Mucosa of descending colon (tissue), 3 donors: ENCODE results near the gene CUEDC2. TPM values are rescaled to one million over a fixed set of nuclear protein-coding genes. Genes with fewer than 3 reads are reported as not detected.

Experiments used
- ATAC-seq: fragments of 200-7000 bp; cut with Tn5 transposase; one replicate; pipeline ENCODE4 v1.9.1; 2020; ENCODE audit warnings: mild to moderate bottlenecking, moderate library complexity
- DNase-seq, 3 donors: peaks; one replicate each; pipeline ENCODE4 v3.0.0-alpha.2; 2020
- H3K36me3 ChIP-seq: fragments of 200-600 bp; one replicate; pipeline ENCODE4 v1.8.0; 2021; ENCODE audit warnings: low read depth, mild to moderate bottlenecking
- H3K4me1 ChIP-seq: fragments of 200-600 bp; one replicate; pipeline ENCODE4 v1.8.0; 2021; ENCODE audit warnings: low read depth, mild to moderate bottlenecking
- H3K4me3 ChIP-seq: fragments of 200-600 bp; one replicate; pipeline ENCODE4 v1.8.0; 2021; ENCODE audit warnings: mild to moderate bottlenecking
- H3K9me3 ChIP-seq: fragments of 200-600 bp; one replicate; pipeline ENCODE4 v1.8.0; 2021; ENCODE audit warnings: mild to moderate bottlenecking
- intact Hi-C, 2 donors: fragments of 100-400 bp; cut with DNase I in 1 of 2; cut with micrococcal nuclease in 1 of 2; formaldehyde crosslinking; loops; one replicate each; pipeline versions ENCODE4 v1.11.0 to v1.11.1; 2022; cut with DNase I, micrococcal nuclease
- total RNA-seq, 3 donors: library from RNA; stranded (reverse); fragmentation: NEBNext Ultra II Directional in 2 of 3; extraction: Animal tissue kit (Norgen Biotek cat#: 25700) in 2 of 3; gene quantifications; one replicate each; pipeline versions ENCODE4 v1.2.1 to v1.2.4, GENCODE V29; 2021 to 2023
- TF ChIP-seq, protein P1 (sequence below): fragments of 200-600 bp; IDR thresholded peaks from one replicate; pipeline ENCODE4 v1.8.0; 2022; ENCODE audit warnings: antibody characterized with exemption, mild to moderate bottlenecking
- donor health status: DM: no; HTN: no; CAD: no; lungs with moderate emphysema.
- donor health status: DM: no; HTN: no; CAD: no.
- donor health status: DM: no; HTN: yes; CAD: no.

CUEDC2 gene
- total RNA-seq, 3 donors from 2014 or later: 26.6 to 51.9 (median 29.2) TPM

DNA sequence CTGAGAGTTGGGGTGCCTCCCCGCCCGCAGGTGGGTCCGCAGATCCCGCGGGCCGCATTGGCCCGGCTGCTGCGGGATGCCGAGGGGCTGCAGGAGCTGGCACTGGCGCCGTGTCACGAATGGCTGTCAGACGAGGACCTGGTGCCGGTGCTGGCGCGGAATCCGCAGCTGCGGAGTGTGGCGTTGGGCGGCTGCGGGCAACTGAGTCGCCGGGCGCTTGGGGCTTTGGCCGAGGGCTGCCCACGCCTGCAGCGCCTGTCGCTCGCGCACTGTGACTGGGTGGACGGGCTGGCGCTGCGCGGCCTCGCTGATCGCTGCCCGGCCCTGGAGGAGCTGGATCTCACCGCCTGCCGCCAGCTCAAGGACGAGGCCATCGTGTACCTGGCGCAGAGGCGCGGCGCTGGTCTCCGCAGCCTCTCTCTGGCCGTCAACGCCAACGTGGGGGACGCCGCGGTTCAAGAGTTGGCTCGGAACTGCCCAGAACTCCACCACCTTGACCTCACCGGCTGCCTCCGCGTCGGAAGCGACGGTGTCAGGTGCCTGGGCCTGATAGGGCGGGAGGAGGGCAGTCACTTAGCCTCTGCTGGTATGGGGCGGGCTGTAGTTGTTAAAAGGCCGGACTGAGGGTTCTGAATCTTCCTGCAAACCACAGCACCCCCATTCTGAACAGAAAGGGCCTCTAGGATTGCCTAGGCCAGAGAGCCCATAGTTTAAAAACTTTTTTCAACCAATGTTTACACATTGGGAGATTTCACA lies 10.4 kb downstream of the CUEDC2 start:
- TF ChIP-seq, protein P1, sequence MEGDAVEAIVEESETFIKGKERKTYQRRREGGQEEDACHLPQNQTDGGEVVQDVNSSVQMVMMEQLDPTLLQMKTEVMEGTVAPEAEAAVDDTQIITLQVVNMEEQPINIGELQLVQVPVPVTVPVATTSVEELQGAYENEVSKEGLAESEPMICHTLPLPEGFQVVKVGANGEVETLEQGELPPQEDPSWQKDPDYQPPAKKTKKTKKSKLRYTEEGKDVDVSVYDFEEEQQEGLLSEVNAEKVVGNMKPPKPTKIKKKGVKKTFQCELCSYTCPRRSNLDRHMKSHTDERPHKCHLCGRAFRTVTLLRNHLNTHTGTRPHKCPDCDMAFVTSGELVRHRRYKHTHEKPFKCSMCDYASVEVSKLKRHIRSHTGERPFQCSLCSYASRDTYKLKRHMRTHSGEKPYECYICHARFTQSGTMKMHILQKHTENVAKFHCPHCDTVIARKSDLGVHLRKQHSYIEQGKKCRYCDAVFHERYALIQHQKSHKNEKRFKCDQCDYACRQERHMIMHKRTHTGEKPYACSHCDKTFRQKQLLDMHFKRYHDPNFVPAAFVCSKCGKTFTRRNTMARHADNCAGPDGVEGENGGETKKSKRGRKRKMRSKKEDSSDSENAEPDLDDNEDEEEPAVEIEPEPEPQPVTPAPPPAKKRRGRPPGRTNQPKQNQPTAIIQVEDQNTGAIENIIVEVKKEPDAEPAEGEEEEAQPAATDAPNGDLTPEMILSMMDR: no peak
- intact Hi-C loops: no loop called here
- ATAC-seq (peak; percentile 55), DNase-seq (peak; percentile 53 to 80 (median 76))
- H3K36me3 ChIP-seq: no peaks in the 10 kb centered on the region
- H3K4me1 ChIP-seq: peaks cover 27% of the 10 kb centered on the region
- H3K9me3 ChIP-seq: no peaks in the 10 kb centered on the region
- H3K4me3 ChIP-seq: peak overlapping the region; percentile 60

DNA sequence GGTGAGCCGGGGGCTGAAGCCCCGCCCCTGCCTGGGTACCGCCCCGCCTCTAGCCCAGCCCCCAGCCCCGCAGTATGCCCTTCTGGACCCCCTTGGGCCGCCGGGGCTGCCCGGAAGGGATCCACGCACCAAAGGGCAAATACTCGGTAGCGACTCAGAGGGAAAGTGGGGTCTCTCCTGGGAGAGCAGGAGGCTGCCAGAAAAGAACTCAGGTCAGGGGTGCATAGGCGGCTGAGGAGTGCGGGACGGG lies 10.9 kb downstream of the CUEDC2 start:
- peak overlapping the region; percentile 60 for H3K4me3 ChIP-seq
- intact Hi-C loops: no loop called here
- peaks cover 27% of the 10 kb centered on the region for H3K4me1 ChIP-seq
- TF ChIP-seq, protein P1: no peak
- DNase-seq: no peak
- H3K36me3 ChIP-seq: no peaks in the 10 kb centered on the region
- no peak for ATAC-seq
- no peaks in the 10 kb centered on the region for H3K9me3 ChIP-seq

DNA sequence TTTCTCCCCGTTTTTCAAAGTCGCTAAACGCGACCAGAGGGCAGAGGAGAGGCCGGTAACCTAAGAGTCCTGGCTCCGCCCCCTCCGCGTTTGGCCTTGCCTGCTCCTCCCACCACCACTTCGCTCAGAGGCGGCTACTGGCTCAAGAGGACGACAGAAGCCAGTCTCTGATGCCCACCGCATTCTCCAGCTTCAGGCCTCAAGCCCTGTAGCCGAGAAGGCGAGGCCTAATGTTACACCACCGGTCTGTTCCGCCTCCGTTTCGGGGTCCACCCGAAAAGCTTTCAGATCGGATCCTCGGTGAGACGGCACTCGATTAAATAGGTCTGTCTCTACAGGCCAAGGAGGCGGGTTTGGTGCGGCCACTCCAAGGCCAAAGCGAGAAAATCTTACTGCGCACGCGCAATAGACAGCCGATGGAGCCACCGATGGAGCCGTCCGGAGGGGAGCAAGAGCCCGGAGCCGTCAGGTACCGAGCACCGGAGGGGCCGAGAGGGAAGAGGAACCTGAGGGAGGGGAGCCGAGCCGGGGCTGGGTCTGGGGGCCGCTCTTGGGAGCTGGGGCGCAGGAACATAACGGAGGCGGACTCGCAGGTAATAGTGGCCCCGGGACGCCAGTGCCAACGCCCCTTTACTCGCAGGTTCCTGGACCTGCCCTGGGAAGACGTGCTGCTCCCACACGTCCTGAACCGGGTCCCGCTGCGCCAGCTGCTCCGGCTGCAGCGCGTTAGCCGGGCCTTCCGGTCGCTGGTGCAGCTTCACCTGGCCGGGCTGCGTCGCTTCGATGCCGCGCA lies 11.5 kb downstream of the CUEDC2 start, which contains the start of gene FBXL15:
FBXL15 (plus strand) TSS at position 123 of the 793 bp plus-strand sequence; CDS start at position 417, 294 bp downstream.
- ATAC-seq (peak; percentile 82), DNase-seq (peak; percentile 95 to 98 (median 97))
- intact Hi-C loops: no loop called here
- no peaks in the 10 kb centered on the region for H3K9me3 ChIP-seq
- H3K36me3 ChIP-seq: no peaks in the 10 kb centered on the region
- peak within 1 kb of the TSS; percentile 60 for H3K4me3 ChIP-seq
- TF ChIP-seq, protein P1: no peak
- H3K4me1 ChIP-seq: peaks cover 27% of the 10 kb centered on the region

DNA sequence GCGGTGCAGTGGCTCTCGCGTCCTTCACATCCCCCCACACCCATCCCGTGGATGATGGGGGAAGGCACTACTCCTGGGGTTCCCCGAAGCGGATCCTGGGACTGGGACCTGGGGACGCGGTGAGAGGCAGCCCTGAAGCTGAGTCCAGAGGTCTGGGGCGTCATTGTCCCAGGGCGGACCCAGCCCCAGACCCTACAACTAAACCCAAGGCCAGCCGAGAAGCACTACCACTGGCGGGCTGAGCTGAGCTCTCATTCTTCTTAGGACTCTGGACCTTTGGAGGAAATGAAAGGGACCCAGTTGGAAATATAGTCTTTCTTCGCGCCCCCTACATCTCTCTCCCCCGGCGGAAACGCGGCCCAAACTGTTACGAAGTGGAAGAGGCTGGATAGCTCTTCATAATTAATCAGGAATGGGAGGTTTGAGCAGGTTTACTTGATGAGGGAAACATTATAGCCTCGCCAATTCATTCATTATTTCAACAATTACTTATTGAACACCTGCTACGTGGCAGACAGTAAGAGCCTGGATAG lies 12.1 kb downstream of the CUEDC2 start:
- ATAC-seq: no peak

More for the DNA sequence above, 12.1 kb downstream of the CUEDC2 start:
- no peaks in the 10 kb centered on the region for H3K9me3 ChIP-seq
- no peaks in the 10 kb centered on the region for H3K36me3 ChIP-seq
- peak overlapping the region; percentile 60 for H3K4me3 ChIP-seq
- peak in 2 of 3 donors; percentile 55 to 63 for DNase-seq
- peaks cover 27% of the 10 kb centered on the region for H3K4me1 ChIP-seq
- TF ChIP-seq, protein P1: no peak
- intact Hi-C loops: no loop called here
